NT2/D1 (cell line): Measurements from ENCODE around the gene CSAD.

ENCODE experiments used
- SUZ12 ChIP-seq: IDR thresholded peaks from 2 replicates; pipeline ENCODE4 v1.6.1; 2011; ENCODE audit not compliant: insufficient read length, insufficient read depth; ENCODE audit errors: extremely low read depth
- YY1 ChIP-seq: IDR thresholded peaks from 2 replicates; pipeline ENCODE4 v1.6.1; 2011; ENCODE audit not compliant: insufficient read length, insufficient read depth
- ZNF274 ChIP-seq: IDR thresholded peaks from 2 replicates; pipeline ENCODE4 v1.6.1; 2011; ENCODE audit warnings: mild to moderate bottlenecking, low read depth, low read length

DNA sequence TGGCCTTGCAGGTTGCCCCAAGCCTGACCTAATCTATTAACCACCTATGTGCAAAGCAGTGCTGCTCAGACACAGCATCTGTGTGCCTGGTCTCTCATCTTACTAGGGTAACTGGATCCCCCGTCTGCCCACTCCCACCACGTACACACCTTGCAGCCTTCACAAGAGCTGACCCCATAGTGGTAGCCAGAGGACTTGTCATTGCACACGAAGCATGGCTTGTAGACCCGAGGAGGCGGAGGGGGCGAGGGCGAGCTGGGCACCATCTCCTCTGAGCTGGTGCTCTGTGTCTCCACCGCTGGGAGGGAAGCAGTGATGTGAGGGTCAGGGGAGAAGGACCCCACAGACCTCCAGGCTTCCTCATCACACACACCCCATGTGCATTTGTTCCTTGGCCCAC lies 34.8 kb upstream of the CSAD start:
- TF ChIP-seq ZNF274 = no peak
- TF ChIP-seq YY1 = no peak
- no peak for TF ChIP-seq SUZ12
